Stimulated activated CD8-positive, alpha-beta memory T cell treated with anti-CD3 and anti-CD28 coated beads, Interleukin-7, amount 100 ng/mL, for 24 hours (primary cell): ENCODE results near the gene PCDHA12.
"Not testable (repeated sequence)": the region's sequence is repeated elsewhere in the genome, so short reads cannot be mapped to it uniquely, and the experiment has no call there.

Experiments
- DNase-seq: peaks from one replicate; pipeline ENCODE4 v3.0.0-alpha.2; 2020; ENCODE audit warnings: low read depth

The PCDHA12 gene, protein sequence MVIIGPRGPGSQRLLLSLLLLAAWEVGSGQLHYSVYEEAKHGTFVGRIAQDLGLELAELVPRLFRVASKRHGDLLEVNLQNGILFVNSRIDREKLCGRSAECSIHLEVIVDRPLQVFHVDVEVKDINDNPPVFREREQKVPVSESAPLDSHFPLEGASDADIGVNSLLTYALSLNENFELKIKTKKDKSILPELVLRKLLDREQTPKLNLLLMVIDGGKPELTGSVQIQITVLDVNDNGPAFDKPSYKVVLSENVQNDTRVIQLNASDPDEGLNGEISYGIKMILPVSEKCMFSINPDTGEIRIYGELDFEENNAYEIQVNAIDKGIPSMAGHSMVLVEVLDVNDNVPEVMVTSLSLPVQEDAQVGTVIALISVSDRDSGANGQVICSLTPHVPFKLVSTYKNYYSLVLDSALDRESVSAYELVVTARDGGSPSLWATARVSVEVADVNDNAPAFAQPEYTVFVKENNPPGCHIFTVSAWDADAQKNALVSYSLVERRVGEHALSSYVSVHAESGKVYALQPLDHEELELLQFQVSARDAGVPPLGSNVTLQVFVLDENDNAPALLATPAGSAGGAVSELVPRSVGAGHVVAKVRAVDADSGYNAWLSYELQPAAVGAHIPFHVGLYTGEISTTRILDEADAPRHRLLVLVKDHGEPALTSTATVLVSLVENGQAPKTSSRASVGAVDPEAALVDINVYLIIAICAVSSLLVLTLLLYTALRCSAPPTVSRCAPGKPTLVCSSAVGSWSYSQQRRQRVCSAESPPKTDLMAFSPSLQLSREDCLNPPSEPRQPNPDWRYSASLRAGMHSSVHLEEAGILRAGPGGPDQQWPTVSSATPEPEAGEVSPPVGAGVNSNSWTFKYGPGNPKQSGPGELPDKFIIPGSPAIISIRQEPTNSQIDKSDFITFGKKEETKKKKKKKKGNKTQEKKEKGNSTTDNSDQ

DNA sequence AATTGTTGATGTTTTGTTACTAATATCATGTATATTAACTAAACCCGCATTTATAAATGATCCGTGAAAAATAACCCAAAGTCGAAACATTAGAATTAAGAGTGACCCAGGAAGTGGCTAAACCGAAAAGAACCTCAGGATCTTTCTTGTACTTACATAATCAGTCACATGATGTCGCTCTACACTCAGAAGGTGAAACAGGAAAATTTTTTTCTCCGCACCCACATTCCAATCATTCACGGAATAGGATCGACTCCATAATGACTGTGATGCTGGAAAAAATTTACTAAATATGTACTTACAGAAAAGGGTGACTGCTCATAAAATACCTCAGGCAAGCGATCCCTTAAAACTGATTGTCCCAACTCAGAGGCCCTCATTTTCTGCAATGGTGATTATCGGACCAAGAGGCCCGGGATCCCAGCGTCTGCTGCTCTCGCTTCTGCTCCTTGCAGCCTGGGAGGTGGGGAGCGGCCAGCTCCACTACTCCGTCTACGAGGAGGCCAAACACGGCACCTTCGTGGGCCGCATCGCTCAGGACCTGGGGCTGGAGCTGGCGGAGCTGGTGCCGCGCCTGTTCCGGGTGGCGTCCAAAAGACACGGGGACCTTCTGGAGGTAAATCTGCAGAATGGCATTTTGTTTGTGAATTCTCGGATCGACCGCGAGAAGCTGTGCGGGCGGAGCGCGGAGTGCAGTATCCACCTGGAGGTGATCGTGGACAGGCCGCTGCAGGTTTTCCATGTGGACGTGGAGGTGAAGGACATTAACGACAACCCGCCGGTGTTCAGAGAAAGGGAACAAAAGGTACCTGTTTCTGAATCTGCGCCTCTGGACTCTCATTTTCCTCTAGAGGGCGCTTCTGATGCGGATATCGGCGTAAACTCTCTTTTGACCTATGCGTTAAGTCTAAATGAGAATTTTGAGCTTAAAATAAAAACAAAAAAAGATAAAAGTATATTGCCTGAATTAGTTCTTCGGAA is at the start of gene PCDHA12:
Gene PCDHA12, plus strand, starts transcription at position 224 of the 981 bp plus-strand sequence. Its CDS starts 165 bp downstream, at position 389.
- no peak for DNase-seq

DNA sequence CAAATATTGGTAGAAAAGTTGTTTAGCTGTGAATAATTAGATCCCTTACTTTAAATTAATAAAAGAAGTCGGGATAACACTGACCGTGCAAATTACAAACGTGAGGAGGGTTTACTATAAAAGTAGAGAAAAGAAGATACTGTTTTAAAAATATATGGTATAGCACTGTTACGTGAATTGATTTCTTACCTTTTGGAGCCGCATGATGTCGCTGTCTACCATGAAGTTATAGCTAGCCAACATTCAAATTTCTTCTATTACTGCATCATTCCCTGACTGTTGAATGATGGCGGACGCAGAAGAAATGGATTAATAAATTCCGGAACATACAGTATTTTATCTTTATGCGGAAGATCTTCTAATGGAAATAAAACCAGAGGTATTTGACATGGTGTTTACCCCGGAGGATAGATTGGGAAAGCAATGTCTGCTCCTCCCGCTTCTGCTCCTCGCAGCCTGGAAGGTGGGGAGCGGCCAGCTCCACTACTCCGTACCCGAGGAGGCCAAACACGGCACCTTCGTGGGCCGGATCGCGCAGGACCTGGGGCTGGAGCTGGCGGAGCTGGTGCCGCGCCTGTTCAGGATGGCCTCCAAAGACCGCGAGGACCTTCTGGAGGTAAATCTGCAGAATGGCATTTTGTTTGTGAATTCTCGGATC is 47.3 kb upstream of the PCDHA12 start, which contains the start of gene PCDHA6:
Gene PCDHA6, plus strand, starts transcription at position 257 of the 658 bp plus-strand sequence. Its CDS starts 132 bp downstream, at position 389.
- no peak for DNase-seq

DNA sequence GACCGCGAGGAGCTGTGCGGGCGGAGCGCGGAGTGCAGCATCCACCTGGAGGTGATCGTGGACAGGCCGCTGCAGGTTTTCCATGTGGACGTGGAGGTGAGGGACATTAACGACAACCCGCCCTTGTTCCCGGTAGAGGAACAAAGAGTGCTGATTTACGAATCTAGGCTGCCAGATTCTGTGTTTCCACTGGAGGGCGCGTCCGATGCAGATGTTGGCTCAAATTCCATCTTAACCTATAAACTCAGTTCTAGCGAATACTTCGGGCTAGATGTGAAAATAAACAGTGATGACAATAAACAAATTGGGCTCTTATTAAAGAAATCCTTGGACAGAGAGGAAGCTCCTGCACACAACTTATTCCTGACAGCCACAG is 46.8 kb upstream of the PCDHA12 start:
- DNase-seq: no peak

DNA sequence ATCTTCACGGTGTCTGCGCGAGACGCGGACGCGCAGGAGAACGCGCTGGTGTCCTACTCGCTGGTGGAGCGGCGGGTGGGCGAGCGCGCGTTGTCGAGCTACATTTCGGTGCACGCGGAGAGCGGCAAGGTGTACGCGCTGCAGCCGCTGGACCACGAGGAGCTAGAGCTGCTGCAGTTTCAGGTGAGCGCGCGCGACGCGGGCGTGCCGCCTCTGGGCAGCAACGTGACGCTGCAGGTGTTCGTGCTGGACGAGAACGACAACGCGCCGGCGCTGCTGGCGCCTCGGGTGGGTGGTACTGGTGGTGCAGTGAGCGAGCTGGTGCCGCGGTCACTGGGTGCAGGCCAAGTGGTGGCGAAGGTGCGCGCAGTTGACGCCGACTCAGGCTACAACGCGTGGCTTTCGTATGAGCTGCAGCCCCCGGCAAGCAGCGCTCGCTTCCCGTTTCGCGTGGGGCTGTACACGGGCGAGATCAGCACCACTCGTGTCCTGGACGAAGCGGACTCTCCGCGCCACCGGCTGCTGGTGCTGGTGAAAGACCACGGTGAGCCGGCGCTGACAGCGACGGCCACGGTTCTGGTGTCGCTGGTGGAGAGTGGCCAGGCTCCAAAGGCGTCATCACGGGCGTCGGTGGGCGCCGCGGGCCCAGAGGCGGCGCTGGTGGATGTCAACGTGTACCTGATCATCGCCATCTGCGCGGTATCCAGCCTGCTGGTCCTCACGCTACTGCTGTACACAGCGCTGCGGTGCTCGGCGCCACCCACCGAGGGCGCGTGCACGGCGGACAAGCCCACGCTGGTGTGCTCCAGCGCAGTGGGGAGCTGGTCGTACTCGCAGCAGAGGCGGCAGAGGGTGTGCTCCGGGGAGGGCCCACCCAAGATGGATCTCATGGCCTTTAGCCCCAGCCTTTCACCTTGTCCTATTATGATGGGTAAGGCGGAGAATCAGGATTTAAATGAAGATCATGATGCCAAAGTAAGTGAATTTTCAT is 45.3 kb upstream of the PCDHA12 start:
- not testable (repeated sequence) for DNase-seq

DNA sequence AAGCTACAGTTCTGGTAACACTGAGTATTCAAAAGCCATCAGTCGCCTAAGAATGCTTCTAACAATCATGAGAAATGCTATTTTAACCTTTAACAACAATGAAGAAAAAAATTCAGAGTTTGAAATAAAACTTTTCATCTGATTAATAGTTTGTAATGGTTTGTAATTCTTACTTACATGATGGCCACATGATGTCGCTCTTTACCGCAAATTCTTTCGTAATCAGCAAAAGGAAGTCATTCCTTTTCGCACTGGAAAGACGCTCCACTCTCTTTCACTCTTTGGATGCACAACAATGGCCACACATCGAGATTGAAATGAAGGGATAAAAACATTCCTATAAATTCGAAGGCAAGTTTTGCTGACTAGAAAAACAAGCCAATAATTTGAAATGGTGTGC is 41.1 kb upstream of the PCDHA12 start, which contains the start of gene PCDHA7:
Gene PCDHA7, plus strand, starts transcription at position 277 of the 400 bp plus-strand sequence. Its CDS starts 115 bp downstream, at position 392.
- no peak for DNase-seq

DNA sequence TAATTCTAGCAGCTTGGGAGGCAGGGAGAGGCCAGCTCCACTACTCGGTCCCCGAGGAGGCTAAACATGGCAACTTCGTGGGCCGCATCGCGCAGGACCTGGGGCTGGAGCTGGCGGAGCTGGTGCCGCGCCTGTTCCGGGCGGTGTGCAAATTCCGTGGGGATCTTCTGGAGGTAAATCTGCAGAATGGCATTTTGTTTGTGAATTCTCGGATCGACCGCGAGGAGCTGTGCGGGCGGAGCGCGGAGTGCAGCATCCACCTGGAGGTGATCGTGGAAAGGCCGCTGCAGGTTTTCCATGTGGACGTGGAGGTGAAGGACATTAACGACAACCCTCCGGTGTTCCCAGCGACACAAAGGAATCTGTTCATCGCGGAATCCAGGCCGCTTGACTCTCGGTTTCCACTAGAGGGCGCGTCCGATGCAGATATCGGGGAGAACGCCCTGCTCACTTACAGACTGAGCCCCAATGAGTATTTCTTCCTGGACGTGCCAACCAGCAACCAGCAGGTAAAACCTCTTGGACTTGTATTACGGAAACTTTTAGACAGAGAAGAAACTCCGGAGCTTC is 40.6 kb upstream of the PCDHA12 start:
- not testable (repeated sequence) for DNase-seq

DNA sequence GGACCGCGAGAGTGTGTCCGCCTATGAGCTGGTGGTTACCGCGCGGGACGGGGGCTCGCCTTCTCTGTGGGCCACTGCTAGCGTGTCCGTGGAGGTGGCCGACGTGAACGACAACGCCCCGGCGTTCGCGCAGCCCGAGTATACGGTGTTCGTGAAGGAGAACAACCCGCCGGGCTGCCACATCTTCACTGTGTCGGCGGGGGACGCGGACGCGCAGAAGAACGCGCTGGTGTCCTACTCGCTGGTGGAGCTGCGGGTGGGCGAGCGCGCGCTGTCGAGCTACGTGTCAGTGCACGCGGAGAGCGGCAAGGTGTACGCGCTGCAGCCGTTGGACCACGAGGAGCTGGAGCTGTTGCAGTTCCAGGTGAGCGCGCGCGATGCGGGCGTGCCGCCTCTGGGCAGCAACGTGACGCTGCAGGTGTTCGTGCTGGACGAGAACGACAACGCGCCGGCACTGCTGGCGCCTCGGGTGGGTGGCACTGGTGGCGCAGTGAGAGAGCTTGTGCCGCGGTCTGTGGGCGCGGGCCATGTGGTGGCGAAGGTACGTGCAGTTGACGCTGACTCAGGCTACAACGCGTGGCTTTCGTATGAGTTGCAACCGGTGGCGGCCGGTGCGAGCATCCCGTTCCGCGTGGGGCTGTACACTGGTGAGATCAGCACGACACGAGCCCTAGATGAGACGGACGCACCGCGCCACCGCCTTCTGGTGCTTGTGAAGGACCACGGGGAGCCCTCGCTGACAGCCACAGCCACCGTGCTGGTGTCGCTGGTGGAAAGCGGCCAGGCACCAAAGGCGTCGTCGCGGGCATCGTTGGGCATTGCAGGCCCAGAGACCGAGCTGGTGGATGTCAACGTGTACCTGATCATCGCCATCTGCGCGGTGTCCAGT is 39.2 kb upstream of the PCDHA12 start:
- DNase-seq: no peak

DNA sequence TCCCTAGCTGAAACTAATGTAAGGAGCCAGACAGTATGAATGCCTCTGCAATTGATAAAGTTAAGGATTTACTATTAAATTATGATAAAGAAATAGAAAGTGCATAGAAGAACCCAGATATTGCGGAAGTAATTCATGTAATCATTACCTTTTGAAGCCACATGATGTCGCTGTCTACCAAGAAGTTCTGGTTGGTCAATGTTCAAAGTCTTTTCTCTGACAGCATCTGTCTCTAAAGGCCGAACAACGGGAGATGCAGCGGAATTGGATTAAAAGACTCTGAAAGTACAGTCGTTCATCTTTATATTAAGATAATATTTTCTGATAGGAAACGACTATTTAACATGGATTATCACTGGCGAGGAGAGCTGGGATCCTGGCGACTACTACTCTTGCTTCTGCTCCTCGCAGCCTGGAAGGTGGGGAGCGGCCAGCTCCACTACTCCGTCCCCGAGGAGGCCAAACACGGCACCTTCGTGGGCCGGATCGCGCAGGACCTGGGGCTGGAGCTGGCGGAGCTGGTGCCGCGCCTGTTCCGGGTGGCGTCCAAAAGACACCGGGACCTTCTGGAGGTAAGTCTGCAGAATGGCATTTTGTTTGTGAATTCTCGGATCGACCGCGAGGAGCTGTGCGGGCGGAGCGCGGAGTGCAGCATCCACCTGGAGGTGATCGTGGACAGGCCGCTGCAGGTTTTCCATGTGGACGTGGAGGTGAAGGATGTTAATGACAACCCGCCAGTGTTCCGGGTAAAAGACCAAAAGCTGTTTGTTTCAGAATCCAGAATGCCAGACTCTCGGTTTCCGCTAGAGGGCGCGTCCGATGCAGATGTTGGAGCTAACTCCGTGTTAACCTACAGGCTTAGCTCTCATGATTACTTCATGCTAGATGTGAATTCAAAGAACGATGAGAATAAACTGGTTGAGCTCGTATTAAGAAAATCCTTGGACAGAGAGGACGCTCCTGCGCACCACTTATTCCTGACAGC is 33.8 kb upstream of the PCDHA12 start, which contains the start of gene PCDHA8:
Gene PCDHA8, plus strand, starts transcription at position 210 of the 985 bp plus-strand sequence. Its CDS starts 135 bp downstream, at position 345.
- no peak for DNase-seq

DNA sequence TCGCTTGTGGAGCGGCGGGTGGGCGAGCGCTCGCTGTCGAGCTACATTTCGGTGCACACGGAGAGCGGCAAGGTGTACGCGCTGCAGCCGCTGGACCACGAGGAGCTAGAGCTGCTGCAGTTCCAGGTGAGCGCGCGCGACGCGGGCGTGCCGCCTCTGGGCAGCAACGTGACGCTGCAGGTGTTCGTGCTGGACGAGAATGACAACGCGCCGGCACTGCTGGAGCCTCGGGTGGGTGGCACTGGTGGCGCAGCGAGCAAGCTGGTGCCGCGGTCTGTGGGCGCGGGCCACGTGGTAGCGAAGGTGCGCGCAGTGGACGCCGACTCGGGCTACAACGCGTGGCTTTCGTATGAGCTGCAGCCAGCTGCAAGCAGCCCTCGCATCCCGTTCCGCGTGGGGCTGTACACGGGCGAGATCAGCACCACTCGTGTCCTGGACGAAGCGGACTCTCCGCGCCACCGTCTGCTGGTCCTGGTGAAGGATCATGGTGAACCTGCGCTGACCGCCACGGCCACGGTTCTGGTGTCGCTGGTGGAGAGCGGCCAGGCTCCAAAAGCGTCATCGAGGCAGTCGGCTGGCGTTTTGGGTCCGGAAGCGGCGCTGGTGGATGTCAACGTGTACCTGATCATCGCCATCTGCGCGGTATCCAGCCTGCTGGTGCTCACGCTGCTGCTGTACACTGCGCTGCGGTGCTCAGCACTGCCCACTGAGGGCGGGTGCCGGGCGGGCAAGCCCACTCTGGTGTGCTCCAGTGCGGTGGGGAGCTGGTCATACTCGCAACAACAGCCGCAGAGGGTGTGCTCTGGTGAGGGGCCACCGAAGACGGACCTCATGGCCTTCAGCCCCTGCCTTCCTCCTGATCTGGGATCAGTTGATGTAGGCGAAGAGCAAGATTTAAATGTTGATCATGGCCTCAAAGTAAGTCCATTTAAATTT is 32.0 kb upstream of the PCDHA12 start:
- no peak for DNase-seq

DNA sequence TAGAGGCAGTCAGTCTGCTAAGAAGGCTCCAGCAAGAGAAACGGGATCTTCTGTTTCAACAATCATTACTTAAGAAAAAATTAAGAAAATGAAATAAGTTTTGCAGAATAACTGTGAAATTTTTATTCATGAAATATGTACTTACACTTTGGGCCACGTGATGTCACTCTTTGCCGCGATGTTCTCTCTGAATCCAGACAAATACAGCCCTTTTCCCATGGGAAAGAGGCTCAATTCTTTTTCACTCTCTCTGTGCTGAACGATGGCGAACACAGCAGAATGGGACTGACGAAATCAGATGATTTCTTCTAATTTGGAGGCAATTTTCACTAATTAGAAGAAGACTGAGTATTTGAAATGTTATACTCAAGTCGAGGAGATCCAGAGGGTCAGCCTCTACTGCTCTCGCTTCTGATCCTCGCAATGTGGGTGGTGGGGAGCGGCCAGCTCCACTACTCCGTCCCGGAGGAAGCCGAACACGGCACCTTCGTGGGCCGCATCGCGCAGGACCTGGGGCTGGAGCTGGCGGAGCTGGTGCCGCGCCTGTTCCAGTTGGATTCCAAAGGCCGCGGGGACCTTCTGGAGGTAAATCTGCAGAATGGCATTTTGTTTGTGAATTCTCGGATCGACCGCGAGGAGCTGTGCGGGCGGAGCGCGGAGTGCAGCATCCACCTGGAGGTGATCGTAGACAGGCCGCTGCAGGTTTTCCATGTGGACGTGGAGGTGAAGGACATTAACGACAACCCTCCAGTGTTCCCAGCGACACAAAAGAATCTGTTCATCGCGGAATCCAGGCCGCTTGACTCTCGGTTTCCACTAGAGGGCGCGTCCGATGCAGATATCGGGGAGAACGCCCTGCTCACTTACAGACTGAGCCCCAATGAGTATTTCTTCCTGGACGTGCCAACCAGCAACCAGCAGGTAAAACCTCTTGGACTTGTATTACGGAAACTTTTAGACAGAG is 26.7 kb upstream of the PCDHA12 start, which contains the start of gene PCDHA9:
Gene PCDHA9, plus strand, starts transcription at position 244 of the 964 bp plus-strand sequence. Its CDS starts 114 bp downstream, at position 358.
- not testable (repeated sequence) for DNase-seq

DNA sequence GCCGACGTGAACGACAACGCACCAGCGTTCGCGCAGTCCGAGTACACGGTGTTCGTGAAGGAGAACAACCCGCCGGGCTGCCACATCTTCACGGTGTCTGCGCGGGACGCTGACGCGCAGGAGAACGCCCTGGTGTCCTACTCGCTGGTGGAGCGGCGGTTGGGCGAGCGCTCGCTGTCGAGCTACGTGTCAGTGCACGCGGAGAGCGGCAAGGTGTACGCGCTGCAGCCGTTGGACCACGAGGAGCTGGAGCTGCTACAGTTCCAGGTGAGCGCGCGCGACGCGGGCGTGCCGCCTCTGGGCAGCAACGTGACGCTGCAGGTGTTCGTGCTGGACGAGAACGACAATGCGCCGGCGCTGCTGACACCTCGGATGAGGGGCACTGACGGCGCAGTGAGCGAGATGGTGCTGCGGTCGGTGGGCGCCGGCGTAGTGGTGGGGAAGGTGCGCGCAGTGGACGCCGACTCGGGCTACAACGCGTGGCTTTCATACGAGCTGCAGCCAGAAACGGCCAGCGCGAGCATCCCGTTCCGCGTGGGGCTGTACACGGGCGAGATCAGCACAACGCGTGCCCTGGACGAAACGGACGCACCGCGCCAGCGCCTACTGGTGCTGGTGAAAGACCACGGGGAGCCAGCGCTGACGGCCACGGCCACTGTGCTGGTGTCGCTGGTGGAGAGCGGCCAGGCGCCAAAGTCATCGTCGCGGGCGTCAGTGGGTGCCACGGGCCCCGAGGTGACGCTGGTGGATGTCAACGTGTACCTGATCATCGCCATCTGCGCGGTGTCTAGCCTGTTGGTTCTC is 25.1 kb upstream of the PCDHA12 start:
- not testable (repeated sequence) for DNase-seq

DNA sequence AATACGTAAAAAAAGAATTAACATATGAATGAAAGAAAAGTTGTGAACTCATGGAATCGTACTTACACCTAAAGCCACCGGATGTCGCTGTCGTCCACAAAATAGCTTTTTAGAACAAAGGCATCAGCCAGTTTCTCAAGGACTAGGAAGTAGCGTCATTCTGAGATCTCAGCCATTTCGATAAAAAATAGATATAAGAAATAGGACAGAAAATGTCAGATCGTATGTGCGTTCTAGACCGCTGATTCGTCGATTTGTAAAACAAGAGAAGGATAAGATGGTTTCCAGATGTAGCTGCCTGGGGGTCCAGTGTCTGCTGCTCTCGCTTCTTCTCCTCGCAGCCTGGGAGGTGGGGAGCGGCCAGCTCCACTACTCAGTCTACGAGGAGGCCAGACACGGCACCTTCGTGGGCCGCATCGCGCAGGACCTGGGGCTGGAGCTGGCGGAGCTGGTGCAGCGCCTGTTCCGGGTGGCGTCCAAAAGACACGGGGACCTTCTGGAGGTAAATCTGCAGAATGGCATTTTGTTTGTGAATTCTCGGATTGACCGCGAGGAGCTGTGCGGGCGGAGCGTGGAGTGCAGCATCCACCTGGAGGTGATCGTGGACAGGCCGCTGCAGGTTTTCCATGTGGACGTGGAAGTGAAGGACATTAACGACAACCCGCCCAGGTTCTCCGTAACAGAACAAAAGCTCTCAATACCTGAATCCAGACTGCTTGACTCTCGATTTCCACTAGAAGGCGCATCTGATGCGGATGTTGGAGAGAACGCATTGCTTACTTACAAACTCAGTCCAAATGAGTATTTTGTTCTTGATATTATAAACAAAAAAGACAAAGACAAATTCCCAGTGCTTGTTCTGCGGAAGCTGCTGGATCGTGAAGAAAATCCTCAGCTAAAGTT is 19.1 kb upstream of the PCDHA12 start, which contains the start of gene PCDHA10:
Gene PCDHA10, plus strand, starts transcription at position 126 of the 903 bp plus-strand sequence. Its CDS starts 152 bp downstream, at position 278.
- DNase-seq: no peak
